Measurements from ENCODE around the gene WWOX. TPM values are rescaled to one million over a fixed set of nuclear protein-coding genes. Genes with fewer than 3 reads are reported as not detected.

The WWOX gene
- total RNA-seq, 2 donors from 2014 or later: 30.0 to 35.4 TPM

- no peak overlapping the region for H3K27ac ChIP-seq (ENCODE audit: low read depth, low read length)
- Mint-ChIP-seq H3K27me3 (ENCODE audit: insufficient read depth) (no peaks in the 10 kb centered on the region), H3K9me3 (peaks cover 3% of the 10 kb centered on the region), H3K4me3 (no peak overlapping the region), H3K4me1 (peaks cover 3% of the 10 kb centered on the region), H3K36me3 (ENCODE audit: low read depth) (no peaks in the 10 kb centered on the region), H3K27ac (no peak overlapping the region)
- no peaks in the 10 kb centered on the region for H3K27me3 ChIP-seq (ENCODE audit: control insufficient read depth, insufficient read depth, low read length, poor library complexity, severe bottlenecking)
- H3K36me3 ChIP-seq (ENCODE audit: control insufficient read depth, insufficient read depth, low read length): no peaks in the 10 kb centered on the region
- no peak overlapping the region for H3K4me3 ChIP-seq (ENCODE audit: low read length)
- WGBS, 2 experiments (ENCODE audit: insufficient coverage in 1 of 2, insufficient read length in 1 of 2): 91 to 97% methylated on average over 6 to 8 of the region's 8 CpGs
- no peaks in the 10 kb centered on the region for H3K9me3 ChIP-seq (ENCODE audit: control insufficient read depth, low read length)
- no peak for TF ChIP-seq CTCF (conservative IDR thresholded peaks at IDR 0.05)
- H3K4me1 ChIP-seq (ENCODE audit: control insufficient read depth, insufficient read depth, low read length): no peaks in the 10 kb centered on the region
- no peak overlapping the region for H3K9ac ChIP-seq (ENCODE audit: extremely low read depth, low read length, poor library complexity, severe bottlenecking)
- DNase-seq: no peak
Measured at GRCh38 chr16:78137782-78138616, 38.5 kb downstream of the WWOX start.

DNA sequence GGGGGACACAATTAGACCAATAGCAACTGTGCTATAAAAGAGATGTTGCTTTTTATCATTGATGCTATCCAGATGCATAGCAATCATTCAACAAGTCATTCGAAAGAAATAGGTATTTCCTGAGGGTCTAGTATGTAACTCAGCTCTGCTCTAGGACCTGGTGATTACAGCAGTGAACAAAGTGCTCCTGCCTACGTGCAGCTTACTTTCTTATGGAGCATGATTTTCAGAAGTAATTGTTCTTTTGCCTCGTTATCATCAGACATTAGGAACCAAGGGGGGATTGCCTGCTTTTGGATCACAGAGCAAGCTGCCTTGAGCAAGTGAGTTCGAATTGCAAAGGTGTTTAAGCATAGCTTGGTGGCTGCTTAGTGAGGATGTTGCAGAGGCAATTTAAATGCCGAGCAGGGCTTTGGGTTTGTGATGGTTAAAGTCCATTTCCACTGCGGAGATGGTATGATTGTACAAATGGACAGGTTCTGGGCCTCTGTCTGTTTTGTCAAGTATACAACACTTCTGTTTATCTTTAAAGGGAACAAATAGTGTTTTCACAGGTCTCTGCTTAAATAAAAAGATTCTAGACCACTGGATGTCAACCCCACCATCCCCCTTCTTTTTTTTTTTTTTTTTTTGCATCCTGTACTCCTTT is 41.5 kb downstream of the WWOX start:
- Histone ChIP-seq H3K4me1 (ENCODE audit: control insufficient read depth, insufficient read depth, low read length) (peaks cover 6% of the 10 kb centered on the region), H3K27me3 (ENCODE audit: control insufficient read depth, insufficient read depth, low read length, poor library complexity, severe bottlenecking) (no peaks in the 10 kb centered on the region), H3K9me3 (ENCODE audit: control insufficient read depth, low read length) (no peaks in the 10 kb centered on the region), H3K27ac (ENCODE audit: low read depth, low read length) (no peak overlapping the region), H3K4me3 (ENCODE audit: low read length) (no peak overlapping the region), H3K36me3 (ENCODE audit: control insufficient read depth, insufficient read depth, low read length) (no peaks in the 10 kb centered on the region), H3K9ac (ENCODE audit: extremely low read depth, low read length, poor library complexity, severe bottlenecking) (no peak overlapping the region)
- Mint-ChIP-seq H3K4me3 (no peak overlapping the region), H3K4me1 (peaks cover 12% of the 10 kb centered on the region), H3K36me3 (ENCODE audit: low read depth) (no peaks in the 10 kb centered on the region), H3K9me3 (peaks cover 3% of the 10 kb centered on the region), H3K27me3 (ENCODE audit: insufficient read depth) (no peaks in the 10 kb centered on the region), H3K27ac (no peak overlapping the region)
- DNase-seq: no peak
- TF ChIP-seq CTCF (conservative IDR thresholded peaks at IDR 0.05): no peak
- 85 to 95% methylated on average over 4 to 6 of the region's 6 CpGs for WGBS, 2 experiments (ENCODE audit: insufficient coverage in 1 of 2, insufficient read length in 1 of 2)

GRCh38 chr16:78142788-78143187 is 43.3 kb downstream of the WWOX start:
- Histone ChIP-seq H3K4me3 (ENCODE audit: low read length) (no peak overlapping the region), H3K4me1 (ENCODE audit: control insufficient read depth, insufficient read depth, low read length) (peaks cover 16% of the 10 kb centered on the region), H3K27me3 (ENCODE audit: control insufficient read depth, insufficient read depth, low read length, poor library complexity, severe bottlenecking) (no peaks in the 10 kb centered on the region), H3K36me3 (ENCODE audit: control insufficient read depth, insufficient read depth, low read length) (no peaks in the 10 kb centered on the region), H3K9ac (ENCODE audit: extremely low read depth, low read length, poor library complexity, severe bottlenecking) (no peak overlapping the region), H3K27ac (ENCODE audit: low read depth, low read length) (no peak overlapping the region), H3K9me3 (ENCODE audit: control insufficient read depth, low read length) (no peaks in the 10 kb centered on the region)
- DNase-seq: no peak
- H3K27ac Mint-ChIP-seq: no peak overlapping the region
- H3K4me1 Mint-ChIP-seq: peaks cover 25% of the 10 kb centered on the region
- H3K36me3 Mint-ChIP-seq (ENCODE audit: low read depth): no peaks in the 10 kb centered on the region
- no peaks in the 10 kb centered on the region for H3K27me3 Mint-ChIP-seq (ENCODE audit: insufficient read depth)
- H3K9me3 Mint-ChIP-seq: peaks cover 3% of the 10 kb centered on the region
- WGBS, 2 experiments (ENCODE audit: insufficient coverage in 1 of 2, insufficient read length in 1 of 2): 91 to 100% methylated on average over 1 of the region's 1 CpG
- H3K4me3 Mint-ChIP-seq: no peak overlapping the region
- no peak for TF ChIP-seq CTCF (conservative IDR thresholded peaks at IDR 0.05)

Data from endodermal cell (in vitro differentiated cells).